GM23338 (cell line): ENCODE data around the gene QRFP. TPM values are rescaled to one million over a fixed set of nuclear protein-coding genes. Genes with fewer than 3 reads are reported as not detected.

Source experiments
- ATAC-seq: fragments of 200-7000 bp; cut with Tn5 transposase; 3 replicates; pipeline ENCODE4 v1.9.1; 2020
- DNase-seq: peaks from one replicate; pipeline ENCODE4 v3.0.0-alpha.2; 2015; ENCODE audit warnings: low spot score
- H2AFZ ChIP-seq: fragments of 200-600 bp; sonication (generic); 2 replicates; pipeline ENCODE4 v1.8.0; 2016; ENCODE audit warnings: antibody characterized with exemption, mild to moderate bottlenecking, moderate library complexity
- H3F3A ChIP-seq: fragments of 200-600 bp; sonication (generic); replicated peaks from 2 replicates; pipeline ENCODE4 v1.8.0; 2017; ENCODE audit warnings: antibody characterized with exemption, mixed run types, low read depth
- H3K27ac ChIP-seq: fragments of 200-600 bp; sonication (generic); 2 replicates; pipeline ENCODE4 v1.6.1; 2016; ENCODE audit warnings: low read depth
- H3K27me3 ChIP-seq: fragments of 200-600 bp; sonication (generic); 2 replicates; pipeline ENCODE4 v1.8.0; 2016; ENCODE audit warnings: mild to moderate bottlenecking, mixed run types, moderate library complexity; ENCODE audit not compliant: insufficient read depth
- H3K36me3 ChIP-seq: fragments of 200-600 bp; sonication (generic); 2 replicates; pipeline ENCODE4 v1.8.0; 2016; ENCODE audit warnings: mild to moderate bottlenecking; ENCODE audit not compliant: insufficient read depth
- H3K4me1 ChIP-seq: fragments of 200-600 bp; sonication (generic); 2 replicates; pipeline ENCODE4 v1.8.0; 2016; ENCODE audit warnings: mild to moderate bottlenecking, moderate library complexity; ENCODE audit not compliant: insufficient read depth
- H3K4me2 ChIP-seq: fragments of 200-600 bp; sonication (generic); 2 replicates; pipeline ENCODE4 v1.7.1; 2017; ENCODE audit warnings: mixed run types
- H3K4me3 ChIP-seq: fragments of 200-600 bp; sonication (generic); 2 replicates; pipeline ENCODE4 v1.6.1; 2016; ENCODE audit warnings: mixed run types
- H3K79me2 ChIP-seq: fragments of 200-600 bp; sonication (generic); replicated peaks from 2 replicates; pipeline ENCODE4 v1.8.0; 2017; ENCODE audit warnings: mild to moderate bottlenecking; ENCODE audit not compliant: insufficient read depth
- H3K9me2 ChIP-seq: fragments of 200-600 bp; sonication (generic); 2 replicates; pipeline ENCODE4 v1.8.0; 2017; ENCODE audit not compliant: insufficient read depth
- H4K20me1 ChIP-seq: fragments of 200-600 bp; sonication (generic); replicated peaks from 2 replicates; pipeline ENCODE4 v1.8.0; 2017; ENCODE audit warnings: mild to moderate bottlenecking; ENCODE audit not compliant: insufficient read depth
- H3K27ac Mint-ChIP-seq: 2 replicates; pipeline ENCODE4 v1.8.0; 2020; ENCODE audit warnings: inconsistent platforms, mild to moderate bottlenecking, moderate library complexity, mixed read lengths
- H3K27me3 Mint-ChIP-seq: 3 replicates; pipeline ENCODE4 v1.8.0; 2022; ENCODE audit warnings: low read depth, mild to moderate bottlenecking, moderate library complexity, mixed read lengths, inconsistent platforms; ENCODE audit not compliant: insufficient read depth, poor library complexity
- H3K36me3 Mint-ChIP-seq: 3 replicates; pipeline ENCODE4 v1.8.0; 2021; ENCODE audit warnings: low read depth, mild to moderate bottlenecking, inconsistent platforms, moderate library complexity, mixed read lengths
- H3K4me1 Mint-ChIP-seq: 3 replicates; pipeline ENCODE4 v1.8.0; 2020; ENCODE audit warnings: mild to moderate bottlenecking, inconsistent platforms, mixed read lengths
- H3K4me3 Mint-ChIP-seq: 3 replicates; pipeline ENCODE4 v1.8.0; 2021; ENCODE audit warnings: moderate library complexity, mild to moderate bottlenecking, inconsistent platforms, mixed read lengths
- H3K9me3 Mint-ChIP-seq: 3 replicates; pipeline ENCODE4 v1.8.0; 2020; ENCODE audit warnings: moderate library complexity, mild to moderate bottlenecking, inconsistent platforms, mixed read lengths
- CREB1 ChIP-seq: fragments of 250-450 bp; sonication (Bioruptor Pico); IDR thresholded peaks from 2 replicates; pipeline ENCODE4 v1.5.0; 2020; ENCODE audit warnings: low read depth, mild to moderate bottlenecking, moderate library complexity
- CTCF ChIP-seq, 2 experiments: fragments of 200-600 bp in 1 of 2; sonication (generic) in 1 of 2; conservative IDR thresholded peaks; 2 replicates each; pipeline versions ENCODE4 v1.5.1 to v1.6.1; 2016 to 2017; ENCODE audit warnings: antibody characterized with exemption in 2 of 2, low read depth in 2 of 2, mild to moderate bottlenecking in 2 of 2, moderate library complexity in 1 of 2
- EZH2 ChIP-seq: fragments of 200-600 bp; sonication (generic); IDR thresholded peaks from one replicate; pipeline ENCODE4 v1.8.0; 2017; ENCODE audit warnings: antibody characterized with exemption, mild to moderate bottlenecking, low read depth; ENCODE audit not compliant: unreplicated experiment
- EZH2phosphoT487 ChIP-seq: fragments of 200-600 bp; sonication (generic); IDR thresholded peaks from one replicate; pipeline ENCODE4 v1.8.1; 2018; ENCODE audit warnings: antibody characterized with exemption; ENCODE audit not compliant: unreplicated experiment
- JUNB ChIP-seq: IDR thresholded peaks from one replicate; pipeline ENCODE4 v1.6.1; 2016; ENCODE audit warnings: antibody characterized with exemption; ENCODE audit not compliant: unreplicated experiment
- NANOG ChIP-seq: IDR thresholded peaks from 2 replicates; pipeline ENCODE4 v1.6.1; 2016; ENCODE audit warnings: antibody characterized with exemption, borderline replicate concordance
- POLR2AphosphoS5 ChIP-seq: IDR thresholded peaks from 2 replicates; pipeline ENCODE4 v1.6.1; 2016; ENCODE audit warnings: antibody characterized with exemption, low read depth
- STAT1 ChIP-seq: IDR thresholded peaks from one replicate; pipeline ENCODE4 v1.6.1; 2016; ENCODE audit warnings: antibody characterized with exemption; ENCODE audit not compliant: unreplicated experiment
- ZNF114 ChIP-seq: fragments of 250-450 bp; sonication (Bioruptor Pico); IDR thresholded peaks from 2 replicates; pipeline ENCODE4 v1.5.0; 2020; ENCODE audit warnings: mild to moderate bottlenecking, moderate library complexity
- ZNF331 ChIP-seq: fragments of 250-450 bp; sonication (Bioruptor Pico); IDR thresholded peaks from 2 replicates; pipeline ENCODE4 v1.5.0; 2020; ENCODE audit warnings: low read depth, mild to moderate bottlenecking, moderate library complexity
- ZNF462 ChIP-seq: fragments of 250-450 bp; sonication (Bioruptor Pico); IDR thresholded peaks from 2 replicates; pipeline ENCODE4 v1.5.0; 2020; ENCODE audit warnings: mild to moderate bottlenecking, moderate library complexity
- polyA plus RNA-seq: library from polyadenylated mRNA; unstranded; fragments of >200 nt; fragmentation: Nextera tagmentation; extraction: Ambion mirVana; gene quantifications from 2 replicates; pipeline ENCODE4 v1.2.1, GENCODE V29; 2016
- total RNA-seq: library from RNA; depleted of rRNA; stranded (reverse); fragments of >200 nt; shearing (Covaris generic); gene quantifications from 2 replicates; pipeline ENCODE4 v1.2.3, GENCODE V29; 2014
- TF ChIP-seq, protein P1 (sequence below): IDR thresholded peaks from 2 replicates; pipeline ENCODE4 v1.6.1; 2016; ENCODE audit warnings: antibody characterized with exemption
- TF ChIP-seq, protein P2 (sequence below): IDR thresholded peaks from one replicate; pipeline ENCODE4 v1.6.1; 2018; ENCODE audit warnings: antibody characterized with exemption; ENCODE audit not compliant: unreplicated experiment

The QRFP gene
- total and polyA plus RNA-seq, 2 experiments from 2014 or later, result not detected

GRCh38 chr9:130901498-130902203, 5.0 kb upstream of the QRFP start:
- Mint-ChIP-seq H3K36me3 (no peaks in the 10 kb centered on the region), H3K27ac (no peak overlapping the region), H3K9me3 (no peaks in the 10 kb centered on the region), H3K4me1 (no peaks in the 10 kb centered on the region), H3K27me3 (peaks cover 14% of the 10 kb centered on the region), H3K4me3 (no peak overlapping the region)
- H3K36me3 ChIP-seq, result no peaks in the 10 kb centered on the region
- TF ChIP-seq ZNF114 (CRISPR knock-in tag) (no peak), JUNB (no peak), ZNF462 (CRISPR knock-in tag) (no peak), EZH2 (no peak), CREB1 (CRISPR knock-in tag) (no peak), EZH2phosphoT487 (no peak), POLR2AphosphoS5 (no peak), ZNF331 (no peak), NANOG (no peak), CTCF (conservative IDR thresholded peaks at IDR 0.05; ENCODE audit: low read depth in 2 of 2) (no peak), STAT1 (no peak)
- TF ChIP-seq, protein P1, sequence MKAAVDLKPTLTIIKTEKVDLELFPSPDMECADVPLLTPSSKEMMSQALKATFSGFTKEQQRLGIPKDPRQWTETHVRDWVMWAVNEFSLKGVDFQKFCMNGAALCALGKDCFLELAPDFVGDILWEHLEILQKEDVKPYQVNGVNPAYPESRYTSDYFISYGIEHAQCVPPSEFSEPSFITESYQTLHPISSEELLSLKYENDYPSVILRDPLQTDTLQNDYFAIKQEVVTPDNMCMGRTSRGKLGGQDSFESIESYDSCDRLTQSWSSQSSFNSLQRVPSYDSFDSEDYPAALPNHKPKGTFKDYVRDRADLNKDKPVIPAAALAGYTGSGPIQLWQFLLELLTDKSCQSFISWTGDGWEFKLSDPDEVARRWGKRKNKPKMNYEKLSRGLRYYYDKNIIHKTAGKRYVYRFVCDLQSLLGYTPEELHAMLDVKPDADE, result no peak
- TF ChIP-seq, protein P2, sequence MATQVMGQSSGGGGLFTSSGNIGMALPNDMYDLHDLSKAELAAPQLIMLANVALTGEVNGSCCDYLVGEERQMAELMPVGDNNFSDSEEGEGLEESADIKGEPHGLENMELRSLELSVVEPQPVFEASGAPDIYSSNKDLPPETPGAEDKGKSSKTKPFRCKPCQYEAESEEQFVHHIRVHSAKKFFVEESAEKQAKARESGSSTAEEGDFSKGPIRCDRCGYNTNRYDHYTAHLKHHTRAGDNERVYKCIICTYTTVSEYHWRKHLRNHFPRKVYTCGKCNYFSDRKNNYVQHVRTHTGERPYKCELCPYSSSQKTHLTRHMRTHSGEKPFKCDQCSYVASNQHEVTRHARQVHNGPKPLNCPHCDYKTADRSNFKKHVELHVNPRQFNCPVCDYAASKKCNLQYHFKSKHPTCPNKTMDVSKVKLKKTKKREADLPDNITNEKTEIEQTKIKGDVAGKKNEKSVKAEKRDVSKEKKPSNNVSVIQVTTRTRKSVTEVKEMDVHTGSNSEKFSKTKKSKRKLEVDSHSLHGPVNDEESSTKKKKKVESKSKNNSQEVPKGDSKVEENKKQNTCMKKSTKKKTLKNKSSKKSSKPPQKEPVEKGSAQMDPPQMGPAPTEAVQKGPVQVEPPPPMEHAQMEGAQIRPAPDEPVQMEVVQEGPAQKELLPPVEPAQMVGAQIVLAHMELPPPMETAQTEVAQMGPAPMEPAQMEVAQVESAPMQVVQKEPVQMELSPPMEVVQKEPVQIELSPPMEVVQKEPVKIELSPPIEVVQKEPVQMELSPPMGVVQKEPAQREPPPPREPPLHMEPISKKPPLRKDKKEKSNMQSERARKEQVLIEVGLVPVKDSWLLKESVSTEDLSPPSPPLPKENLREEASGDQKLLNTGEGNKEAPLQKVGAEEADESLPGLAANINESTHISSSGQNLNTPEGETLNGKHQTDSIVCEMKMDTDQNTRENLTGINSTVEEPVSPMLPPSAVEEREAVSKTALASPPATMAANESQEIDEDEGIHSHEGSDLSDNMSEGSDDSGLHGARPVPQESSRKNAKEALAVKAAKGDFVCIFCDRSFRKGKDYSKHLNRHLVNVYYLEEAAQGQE, result no peak
- no peak overlapping the region for H2AFZ ChIP-seq
- no peaks in the 10 kb centered on the region for H4K20me1 ChIP-seq
- H3K4me2 ChIP-seq, result no peak overlapping the region
- ATAC-seq (no peak), DNase-seq (no peak)
- H3K27ac ChIP-seq, result no peak overlapping the region
- no peaks in the 10 kb centered on the region for H3F3A ChIP-seq
- H3K4me1 ChIP-seq, result no peaks in the 10 kb centered on the region
- no peaks in the 10 kb centered on the region for H3K9me2 ChIP-seq
- no peaks in the 10 kb centered on the region for H3K79me2 ChIP-seq
- no peaks in the 10 kb centered on the region for H3K27me3 ChIP-seq
- H3K4me3 ChIP-seq, result no peak overlapping the region
